ENCODE results near the gene LAX1. TPM values are rescaled to one million over a fixed set of nuclear protein-coding genes. Genes with fewer than 3 reads are reported as not detected.

The LAX1 gene
- total and polyA plus RNA-seq, 2 of the 4 experiments (the other 2 are of a cell fraction), result 0.03 TPM; not detected in 1

- BruUV-seq (replicated peaks), result no TSS peak
These were observed 4.5 kb upstream of the LAX1 start for GRCh38 chr1:203760506-203760905.

More at GRCh38 chr1:203760506-203760905, 4.5 kb upstream of the LAX1 start:
- no peak overlapping the region for H3K18ac ChIP-seq (ENCODE audit: low read depth, low read length)
- no peak for TF ChIP-seq POLR2A (IDR thresholded peaks at IDR 0.05; ENCODE audit: low read depth, low read length)
- no peak for TF ChIP-seq MAZ (IDR thresholded peaks at IDR 0.05; ENCODE audit: borderline replicate concordance, low read depth, low read length)
- no peak for TF ChIP-seq CEBPB (IDR thresholded peaks at IDR 0.05; ENCODE audit: low read depth, low read length)
- no peak for TF ChIP-seq FOS (IDR thresholded peaks at IDR 0.05; ENCODE audit: low read depth, low read length)
- no peak for TF ChIP-seq MXI1 (IDR thresholded peaks at IDR 0.05; ENCODE audit: borderline replicate concordance, low read depth, low read length)
- no peak for TF ChIP-seq CHD1 (IDR thresholded peaks at IDR 0.05; ENCODE audit: low read depth, low read length)
- no peak for TF ChIP-seq BHLHE40 (IDR thresholded peaks at IDR 0.05; ENCODE audit: low read depth, low read length)
- no peak for TF ChIP-seq MAFK (IDR thresholded peaks at IDR 0.05; ENCODE audit: low read depth, low read length)
- TF ChIP-seq SMC3 (IDR thresholded peaks at IDR 0.05; ENCODE audit: low read depth, low read length), result no peak
- TF ChIP-seq NFE2L2 (IDR thresholded peaks at IDR 0.05; ENCODE audit: low read depth, low read length), result no peak
- no peak for TF ChIP-seq RCOR1 (IDR thresholded peaks at IDR 0.05; ENCODE audit: insufficient replicate concordance, low read length)
- TF ChIP-seq CTCF (conservative IDR thresholded peaks at IDR 0.05; ENCODE audit: low read depth, low read length), result no peak
- TF ChIP-seq RAD21 (IDR thresholded peaks at IDR 0.05; ENCODE audit: low read length), result no peak
- H3K9me1 ChIP-seq (ENCODE audit: insufficient read depth, low read length), result no peaks in the 10 kb centered on the region
- no peaks in the 10 kb centered on the region for H3K79me1 ChIP-seq (ENCODE audit: low read depth in 1 of 2, low read length in 2 of 2)
- H2BK5ac ChIP-seq (ENCODE audit: low read depth, low read length, poor library complexity, severe bottlenecking), result no peak overlapping the region
- no peak overlapping the region for H3K56ac ChIP-seq (ENCODE audit: extremely low read depth, insufficient read depth, low read length)
- intact Hi-C loops (cut with micrococcal nuclease) (no loop called here), in situ Hi-C loops (cut with MboI; ENCODE audit: low sequenced_read_pairs) (no loop called here), dilution Hi-C loops (cut with HindIII; ENCODE audit: low sequenced_read_pairs, unreplicated experiment) (no loop called here)
- no peak overlapping the region for H2BK15ac ChIP-seq (ENCODE audit: low read depth, low read length)
- no peak overlapping the region for H3K23ac ChIP-seq (ENCODE audit: low read depth, low read length)
- H2AFZ ChIP-seq (replicated peaks; ENCODE audit: low read length, poor library complexity), result no peak overlapping the region
- H4K5ac ChIP-seq (ENCODE audit: low read depth, low read length), result no peak overlapping the region
- ChIA-PET POLR2A (ENCODE audit: unreplicated experiment) (no interaction called here), CTCF (no interaction called here)
- no peak overlapping the region for H3K4me2 ChIP-seq (ENCODE audit: low read depth, low read length)
- no peaks in the 10 kb centered on the region for H3K9me3 ChIP-seq (ENCODE audit: control insufficient read depth, insufficient read depth, low read length)
- no peak overlapping the region for H4K8ac ChIP-seq (ENCODE audit: low read depth in 2 of 2, low read length in 2 of 2)
- no peak overlapping the region for H2AK5ac ChIP-seq (ENCODE audit: low read depth, low read length)
- ATAC-seq (ENCODE audit: low read depth) (no peak), DNase-seq (no peak)
- peaks cover 8% of the 10 kb centered on the region for H3K4me1 ChIP-seq (ENCODE audit: control insufficient read depth, insufficient read depth, low read length)
- no peak overlapping the region for H3K4ac ChIP-seq (ENCODE audit: low read depth, low read length)
- no peak overlapping the region for H4K91ac ChIP-seq (ENCODE audit: insufficient read depth, low read depth, low read length)
- no peaks in the 10 kb centered on the region; the same call in 1 of the 2 replicates for H4K20me1 ChIP-seq (ENCODE audit: insufficient read depth, low read length)
- H3K27me3 ChIP-seq (ENCODE audit: control insufficient read depth, insufficient read depth, low read length), result peaks cover 7% of the 10 kb centered on the region
- no peak overlapping the region for H3K4me3 ChIP-seq (ENCODE audit: insufficient read depth, low read depth, low read length)
- H2BK120ac ChIP-seq (ENCODE audit: low read depth, low read length), result no peak overlapping the region
- WGBS, 2 experiments (ENCODE audit: extremely low coverage in 2 of 2, insufficient read length in 1 of 2), result no CpG with 5 or more reads among the region's 3 CpGs
- H3K14ac ChIP-seq (replicated peaks; ENCODE audit: low read depth, low read length), result no peak overlapping the region
- no peak overlapping the region for H2BK20ac ChIP-seq (ENCODE audit: low read depth, low read length)
- H3K9ac ChIP-seq (ENCODE audit: low read depth, low read length), result no peak overlapping the region
- no peak overlapping the region for H3K27ac ChIP-seq (ENCODE audit: insufficient read depth, low read length)
- no peak overlapping the region for H2AK9ac ChIP-seq (replicated peaks; ENCODE audit: low read depth, low read length, poor library complexity)
- H3K36me3 ChIP-seq (ENCODE audit: control insufficient read depth, insufficient read depth, low read length), result no peaks in the 10 kb centered on the region
